CD4-positive, alpha-beta T cell treated with Interleukin-17A for 1 hour (primary cell): ENCODE measurements around the gene SAFB2.

Experiments
- DNase-seq: peaks from one replicate; pipeline ENCODE4 v3.0.0-alpha.2; 2020

The SAFB2 gene

GRCh38 chr19:5622465-5623396 is at the start of gene SAFB2, which contains the start of gene SAFB:
Gene SAFB2 (minus strand): TSS chr19:5622776. CDS start chr19:5622715, 61 bp downstream.
Gene SAFB (plus strand): TSS chr19:5623083. CDS start chr19:5623206, 123 bp downstream.
- DNase-seq = peak; percentile 100

DNA sequence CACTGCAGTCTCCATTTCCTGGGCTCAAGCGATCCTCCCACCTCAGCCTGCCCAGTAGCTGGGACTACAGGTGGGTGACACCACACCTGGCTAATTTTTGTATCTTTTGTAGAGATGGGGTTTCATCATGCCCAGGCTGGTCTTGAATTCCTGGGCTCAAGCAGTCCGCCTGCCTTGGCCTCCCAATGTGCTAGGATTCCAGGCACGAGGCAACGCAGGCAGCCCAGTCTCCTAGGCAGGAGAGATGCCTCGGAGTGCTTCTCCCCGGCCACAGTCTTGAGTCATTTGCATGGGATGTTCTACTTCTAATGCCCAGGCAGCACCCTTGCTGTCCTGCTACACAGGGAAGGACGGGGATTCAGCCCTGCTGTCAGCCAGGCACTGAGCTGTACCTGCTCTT is 49.0 kb upstream of the SAFB2 start:
- no peak for DNase-seq

DNA sequence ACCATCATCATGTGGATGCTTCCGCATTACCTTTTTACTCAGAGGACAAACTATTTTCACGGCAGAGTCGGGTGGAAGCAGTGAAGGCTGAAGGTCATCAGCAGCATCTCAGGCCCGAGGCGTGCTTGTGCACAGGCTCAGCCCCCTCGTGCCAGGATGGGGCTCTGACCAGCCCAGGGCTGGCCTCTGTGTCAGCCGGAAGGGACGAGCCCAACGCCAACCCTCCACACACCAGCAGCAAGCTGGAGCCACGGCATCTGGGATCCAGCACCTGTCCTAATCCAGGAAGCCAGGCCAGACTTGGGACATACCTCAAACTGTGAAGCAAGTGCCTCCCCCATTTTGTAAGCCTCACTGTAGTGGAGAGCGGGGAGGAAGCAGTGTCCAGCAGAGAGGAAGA is 46.6 kb upstream of the SAFB2 start:
- no peak for DNase-seq

GRCh38 chr19:5667751-5668271 is 45.2 kb upstream of the SAFB2 start:
- no peak for DNase-seq

GRCh38 chr19:5666921-5667610 is 44.5 kb upstream of the SAFB2 start:
- DNase-seq = no peak

DNA sequence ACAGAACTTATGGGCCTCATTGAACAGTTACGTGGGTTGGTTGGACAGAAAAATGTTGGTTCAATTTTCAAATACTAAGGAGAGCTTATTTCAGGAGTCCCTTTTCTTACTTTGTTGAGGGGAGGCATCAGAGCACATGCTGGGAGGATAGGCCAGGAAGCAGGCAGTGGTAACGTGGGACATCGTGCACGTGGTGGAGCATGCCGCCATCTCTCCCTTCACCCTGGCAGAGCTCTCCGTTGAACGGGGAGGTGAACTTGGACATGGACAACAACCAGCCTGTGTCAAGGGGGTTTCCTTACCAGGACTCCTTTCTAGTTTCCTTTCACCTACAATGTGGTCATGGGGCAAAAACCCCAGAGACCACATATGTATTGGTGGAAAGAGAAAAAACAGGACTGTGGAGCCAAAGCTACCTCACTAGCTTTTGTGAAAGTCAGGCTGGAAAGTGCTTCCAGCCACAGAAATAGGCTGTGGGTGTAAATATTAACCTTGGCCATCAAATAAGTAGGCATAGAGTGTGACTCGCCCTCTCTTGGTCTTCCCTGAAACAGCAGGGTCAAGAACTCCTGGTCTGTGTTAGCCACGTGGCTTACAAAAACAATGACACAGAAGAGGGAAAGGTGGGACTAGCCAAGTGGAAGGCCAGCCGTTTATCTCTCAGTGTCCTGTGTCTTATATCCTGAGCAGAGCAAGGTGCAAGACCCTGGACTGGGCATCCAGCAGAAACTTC is 43.4 kb upstream of the SAFB2 start:
- DNase-seq = no peak

GRCh38 chr19:5664515-5664914 is 41.9 kb upstream of the SAFB2 start:
- no peak for DNase-seq

DNA sequence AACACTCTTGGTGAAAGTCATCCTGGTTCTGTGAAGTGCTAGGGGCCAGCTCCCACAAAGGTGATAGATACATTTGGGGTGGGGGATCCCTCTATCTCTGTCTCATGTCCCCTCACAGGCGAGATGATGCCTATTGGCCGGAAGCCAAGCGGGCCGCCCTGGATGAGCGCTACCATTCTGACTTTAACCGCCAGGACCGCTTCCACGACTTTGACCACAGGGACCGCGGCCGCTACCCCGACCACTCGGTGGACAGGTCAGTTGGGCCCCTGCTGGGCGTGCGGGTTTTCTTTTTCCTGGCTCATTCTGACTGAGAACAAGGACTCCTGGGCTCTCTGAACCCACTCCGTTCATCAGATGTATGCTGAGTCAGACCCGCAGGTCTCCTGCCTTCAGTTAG is 41.3 kb upstream of the SAFB2 start:
- DNase-seq = no peak

GRCh38 chr19:5661483-5661882 is 38.9 kb upstream of the SAFB2 start:
- DNase-seq = no peak

DNA sequence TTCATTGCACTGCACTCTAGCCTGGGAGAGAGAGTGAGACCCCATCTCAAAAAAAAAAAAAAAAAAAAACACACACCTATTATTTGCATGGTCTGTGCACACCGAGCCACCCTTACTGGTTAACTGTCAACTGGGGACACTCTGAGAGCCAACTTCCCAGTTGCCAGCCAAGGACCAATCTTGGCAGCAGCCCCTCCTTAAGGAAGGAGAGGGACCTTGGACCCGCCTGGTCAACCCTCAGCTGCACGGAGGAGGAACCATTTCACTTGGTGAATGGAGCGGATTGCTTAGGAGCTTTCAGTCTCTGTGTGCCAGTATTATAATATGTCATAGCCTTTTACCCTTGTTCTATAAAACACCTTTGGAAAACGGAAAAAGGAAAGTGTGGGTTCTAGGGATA is 32.8 kb upstream of the SAFB2 start:
- no peak for DNase-seq

DNA sequence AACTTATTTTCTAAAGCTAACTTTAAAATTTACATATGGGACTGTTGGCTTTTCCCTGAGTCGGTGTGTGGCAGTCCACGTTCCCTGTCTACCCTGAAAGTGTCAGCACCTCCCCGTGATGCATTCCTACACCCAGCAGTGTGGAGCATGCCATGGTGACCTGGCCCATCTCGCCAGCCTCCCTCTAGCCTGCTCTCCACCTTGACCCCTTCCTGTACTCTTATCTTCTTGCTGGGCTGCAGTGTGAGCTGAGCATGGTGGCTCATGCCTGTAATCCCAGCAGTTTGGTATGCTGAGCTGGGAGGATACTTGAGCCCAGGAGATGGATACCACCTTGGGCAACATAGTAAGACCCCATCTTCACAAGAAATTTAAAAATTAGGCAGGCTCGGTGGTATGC is 32.4 kb upstream of the SAFB2 start:
- no peak for DNase-seq

DNA sequence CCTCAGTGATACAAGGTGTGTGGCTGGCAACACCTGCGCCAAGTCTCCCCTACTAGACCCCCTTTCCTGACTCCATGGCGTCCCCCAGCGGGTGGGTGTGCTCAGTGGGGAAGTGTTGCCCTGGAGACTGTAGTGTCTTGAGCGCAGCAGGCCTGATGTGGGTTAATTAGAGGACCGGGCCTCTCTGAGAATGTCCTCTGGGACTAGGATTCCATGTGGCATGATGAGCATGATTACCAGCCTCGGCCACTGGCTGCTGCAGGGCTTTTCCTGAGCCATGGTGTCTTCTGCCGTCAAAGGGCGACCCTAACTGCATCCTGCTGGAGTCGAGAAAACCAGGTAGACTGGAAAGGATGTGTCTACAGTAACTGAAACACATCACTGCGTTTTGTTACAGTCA is 29.7 kb upstream of the SAFB2 start:
- no peak for DNase-seq

DNA sequence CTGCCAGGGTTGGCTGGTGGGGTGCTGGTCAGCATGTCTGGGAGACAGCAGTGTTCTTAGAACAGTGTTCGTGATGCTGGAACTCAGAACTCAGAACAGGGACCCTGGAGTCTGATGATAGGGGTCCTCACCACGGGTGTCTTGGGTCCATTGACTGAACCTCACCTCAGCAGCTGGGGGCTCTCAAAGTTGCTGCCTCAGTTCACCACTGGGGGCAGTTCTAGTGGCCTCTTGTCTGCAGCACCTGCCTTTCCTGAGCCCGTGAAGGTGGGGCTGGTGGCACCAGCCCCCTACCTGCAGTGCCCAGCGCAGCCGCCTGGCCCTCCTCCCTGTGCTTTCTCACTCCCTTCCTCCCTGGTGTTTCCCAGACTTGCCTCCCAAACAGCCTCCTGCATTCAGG is 28.8 kb upstream of the SAFB2 start:
- DNase-seq = no peak

GRCh38 chr19:5648464-5648863 is 25.9 kb upstream of the SAFB2 start:
- DNase-seq = no peak

GRCh38 chr19:5646703-5647102 is 24.1 kb upstream of the SAFB2 start:
- no peak for DNase-seq

DNA sequence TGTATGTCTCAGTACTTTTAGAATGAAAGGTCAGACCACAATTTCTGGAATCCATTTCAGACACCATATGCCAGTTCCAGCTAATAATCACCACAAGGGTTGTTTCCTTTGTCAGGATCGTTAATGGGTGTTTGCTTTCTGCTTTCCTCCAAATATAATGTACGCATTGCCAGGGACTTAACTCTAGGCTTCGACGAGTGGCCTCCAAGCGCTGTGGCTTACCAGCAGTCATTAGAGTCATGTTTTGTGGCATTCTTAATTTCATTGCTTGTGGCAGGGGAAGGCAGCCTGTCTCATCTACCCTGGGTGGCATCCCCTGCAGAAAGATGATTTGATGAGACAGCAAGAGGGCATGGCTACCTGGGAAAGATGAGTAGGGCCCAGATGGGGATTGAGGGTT is 22.8 kb upstream of the SAFB2 start:
- DNase-seq = no peak

DNA sequence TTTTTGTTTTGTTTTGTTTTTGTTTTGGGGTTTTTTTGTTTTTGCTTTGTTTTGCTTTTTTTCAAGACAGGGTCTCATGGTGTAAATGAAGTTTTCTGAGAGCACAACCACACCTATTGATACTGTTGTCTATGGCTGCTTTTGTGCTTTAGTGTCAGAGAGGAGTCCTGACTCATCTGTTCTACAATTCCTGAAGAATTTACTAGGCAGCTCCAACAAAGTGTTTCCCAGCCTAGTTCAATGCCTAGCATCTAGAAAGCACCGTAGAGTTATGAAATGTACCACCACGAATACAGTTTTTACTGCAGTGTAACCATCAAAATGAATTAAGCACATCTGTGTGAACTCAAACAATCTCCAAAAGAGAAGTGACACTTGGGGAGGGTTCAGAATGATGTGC is 21.5 kb upstream of the SAFB2 start:
- no peak for DNase-seq

- DNase-seq = no peak
These were observed 20.5 kb upstream of the SAFB2 start for GRCh38 chr19:5643060-5643459.

DNA sequence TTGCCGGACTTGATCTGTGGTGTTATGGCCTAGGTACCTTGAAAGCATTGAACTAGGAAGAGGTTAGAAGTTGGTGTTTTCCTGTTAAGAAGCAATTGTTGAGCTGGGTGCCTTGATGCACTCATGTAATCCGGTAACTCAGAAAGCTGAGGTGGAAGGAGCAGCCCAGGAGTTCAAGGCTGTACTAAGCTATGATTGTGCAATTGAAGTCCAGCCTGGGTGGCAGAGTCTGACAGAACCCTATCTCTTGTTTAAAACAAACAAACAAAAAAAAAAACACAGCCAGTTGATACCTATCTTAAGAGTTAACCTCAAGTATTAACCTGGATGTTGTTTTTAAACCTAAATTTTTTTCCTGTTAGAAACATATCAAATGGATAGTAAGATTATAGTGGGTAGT is 19.6 kb upstream of the SAFB2 start:
- DNase-seq = no peak

DNA sequence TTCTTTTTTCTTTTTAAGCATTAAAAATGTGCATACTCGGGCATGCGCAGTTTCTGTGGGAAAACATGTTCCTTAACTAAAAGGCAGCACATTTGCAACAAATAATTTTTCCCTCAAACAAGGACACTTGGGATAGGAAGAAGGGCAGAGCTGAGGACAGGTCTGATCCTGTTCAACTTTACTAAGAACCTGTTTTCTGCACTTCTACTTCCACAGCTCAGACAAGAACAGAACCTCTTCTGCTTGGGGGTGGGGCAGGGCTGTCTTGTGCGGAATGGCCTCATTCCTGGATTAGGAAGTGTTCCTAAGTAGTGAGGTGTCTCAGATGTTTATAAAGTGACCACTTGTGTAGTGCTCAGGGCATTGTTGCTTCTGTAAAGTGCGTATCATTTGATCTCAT is 18.6 kb upstream of the SAFB2 start:
- DNase-seq = no peak

DNA sequence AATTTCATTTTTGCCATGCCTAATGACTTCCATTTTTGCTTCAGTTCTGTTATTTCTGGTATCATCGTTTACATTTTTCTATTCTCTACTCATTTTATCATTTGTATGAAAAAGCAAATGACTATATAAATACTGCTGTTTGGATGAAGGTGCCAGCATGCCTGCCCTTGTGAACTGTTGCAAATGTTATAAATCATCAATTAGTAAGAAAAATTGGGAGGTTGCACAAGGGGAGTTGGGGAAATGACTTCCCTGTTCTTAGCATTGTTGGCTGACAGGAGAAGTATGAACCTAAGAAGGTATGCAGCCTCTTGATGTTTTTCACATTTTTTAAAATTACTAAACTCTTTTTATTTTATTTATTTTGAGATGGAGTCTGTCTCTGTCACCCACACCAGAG is 15.4 kb upstream of the SAFB2 start:
- DNase-seq = no peak

GRCh38 chr19:5635427-5635826 is 12.9 kb upstream of the SAFB2 start:
- DNase-seq = no peak

DNA sequence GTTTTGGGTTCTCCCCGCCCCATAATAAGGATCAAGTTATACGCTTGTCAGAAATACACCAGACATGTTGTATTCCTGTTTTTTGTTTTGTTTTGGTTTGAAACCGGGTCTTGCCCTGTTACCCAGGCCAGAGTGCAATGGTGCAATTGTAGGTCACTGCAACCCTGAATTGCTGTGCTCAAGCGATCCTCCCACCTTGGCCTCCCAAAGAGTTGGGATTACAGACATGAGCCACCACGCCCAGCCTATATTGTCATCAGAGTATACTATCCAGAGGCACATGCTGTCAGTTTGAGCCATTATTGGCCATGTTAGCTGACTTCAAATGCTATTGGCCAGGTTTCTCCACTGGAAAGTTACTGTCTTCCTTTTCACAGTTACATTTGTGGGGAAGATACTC is 10.1 kb upstream of the SAFB2 start:
- no peak for DNase-seq
